H9 (cell line): ENCODE measurements around the gene CUEDC1. TPM values are rescaled to one million over a fixed set of nuclear protein-coding genes. Genes with fewer than 3 reads are reported as not detected.

Experiments
- DNase-seq: peaks from one replicate; pipeline ENCODE4 v3.0.0-alpha.2; 2017
- H2AFZ ChIP-seq: one replicate; pipeline ENCODE4 v1.6.1; 2013; ENCODE audit warnings: mild to moderate bottlenecking, low read length, control low read depth, moderate library complexity
- H2AK5ac ChIP-seq: 2 replicates; pipeline ENCODE4 v1.6.1; 2013; ENCODE audit warnings: low read length, control low read depth, mixed read lengths; ENCODE audit not compliant: insufficient read length
- H2BK120ac ChIP-seq: one replicate; pipeline ENCODE4 v1.6.1; 2013; ENCODE audit warnings: low read depth, mild to moderate bottlenecking, low read length, control low read depth, inconsistent platforms; ENCODE audit not compliant: poor library complexity, severe bottlenecking
- H2BK12ac ChIP-seq: 2 replicates; pipeline ENCODE4 v1.6.1; 2013; ENCODE audit warnings: low read length, control low read depth, mixed read lengths, low read depth; ENCODE audit not compliant: insufficient read length
- H2BK15ac ChIP-seq: 2 replicates; pipeline ENCODE4 v1.6.1; 2013; ENCODE audit warnings: low read depth, low read length, control low read depth
- H2BK20ac ChIP-seq: one replicate; pipeline ENCODE4 v1.6.1; 2013; ENCODE audit warnings: low read depth, mild to moderate bottlenecking, low read length, control low read depth, inconsistent platforms; ENCODE audit not compliant: poor library complexity, severe bottlenecking
- H2BK5ac ChIP-seq: 2 replicates; pipeline ENCODE4 v1.6.1; 2013; ENCODE audit warnings: low read length, control low read depth, mixed read lengths; ENCODE audit not compliant: insufficient read length
- H3K14ac ChIP-seq: 2 replicates; pipeline ENCODE4 v1.6.1; 2013; ENCODE audit warnings: low read length, control low read depth; ENCODE audit not compliant: insufficient read depth
- H3K18ac ChIP-seq: 2 replicates; pipeline ENCODE4 v1.6.1; 2013; ENCODE audit warnings: low read depth, mild to moderate bottlenecking, mixed read lengths, low read length, control low read depth; ENCODE audit not compliant: insufficient read length
- H3K23ac ChIP-seq: 2 replicates; pipeline ENCODE4 v1.6.1; 2013; ENCODE audit warnings: low read length, control low read depth, mixed read lengths, low read depth; ENCODE audit not compliant: insufficient read length
- H3K23me2 ChIP-seq: 2 replicates; pipeline ENCODE4 v1.6.1; 2013; ENCODE audit warnings: low read depth, mild to moderate bottlenecking, mixed read lengths, low read length, control low read depth; ENCODE audit not compliant: insufficient read length, poor library complexity, severe bottlenecking
- H3K27ac ChIP-seq: 2 replicates; pipeline ENCODE4 v1.5.1; 2013; ENCODE audit warnings: low read length, control low read depth, mixed read lengths, low read depth; ENCODE audit not compliant: insufficient read length
- H3K27me3 ChIP-seq: 2 replicates; pipeline ENCODE4 v1.6.1; 2013; ENCODE audit warnings: low read length, control low read depth, inconsistent platforms; ENCODE audit not compliant: insufficient read depth
- H3K4ac ChIP-seq: 2 replicates; pipeline ENCODE4 v1.6.1; 2013; ENCODE audit warnings: low read depth, mild to moderate bottlenecking, control low read depth, inconsistent platforms, low read length, moderate library complexity
- H3K4me1 ChIP-seq: 2 replicates; pipeline ENCODE4 v1.6.1; 2013; ENCODE audit warnings: low read length, control low read depth, inconsistent platforms; ENCODE audit not compliant: insufficient read depth
- H3K4me2 ChIP-seq: 2 replicates; pipeline ENCODE4 v1.6.1; 2013; ENCODE audit warnings: low read length, control low read depth, mixed read lengths; ENCODE audit not compliant: insufficient read length, insufficient read depth
- H3K56ac ChIP-seq: 2 replicates; pipeline ENCODE4 v1.6.1; 2013; ENCODE audit warnings: low read depth, mild to moderate bottlenecking, mixed read lengths, low read length, control low read depth; ENCODE audit not compliant: insufficient read length
- H3K79me1 ChIP-seq: 2 replicates; pipeline ENCODE4 v1.6.1; 2013; ENCODE audit warnings: low read depth, mild to moderate bottlenecking, moderate library complexity, low read length, control low read depth, inconsistent platforms; ENCODE audit not compliant: insufficient read depth, poor library complexity, severe bottlenecking
- H3K79me2 ChIP-seq: 2 replicates; pipeline ENCODE4 v1.6.1; 2013; ENCODE audit warnings: low read length, control low read depth, inconsistent platforms; ENCODE audit not compliant: insufficient read depth
- H3K9ac ChIP-seq: 2 replicates; pipeline ENCODE4 v1.6.1; 2013; ENCODE audit warnings: low read length, control low read depth, mixed read lengths; ENCODE audit not compliant: insufficient read length; ENCODE audit errors: extremely low read depth
- H3K9me3 ChIP-seq: one replicate; pipeline ENCODE4 v1.6.1; 2013; ENCODE audit warnings: low read depth, low read length, inconsistent platforms; ENCODE audit not compliant: control insufficient read depth
- H3T11ph ChIP-seq: one replicate; pipeline ENCODE4 v1.6.1; 2013; ENCODE audit warnings: mild to moderate bottlenecking, low read length, control low read depth, inconsistent platforms
- H4K20me1 ChIP-seq: one replicate; pipeline ENCODE4 v1.6.1; 2013; ENCODE audit not compliant: control insufficient read depth, insufficient read length, insufficient read depth
- H4K5ac ChIP-seq: 2 replicates; pipeline ENCODE4 v1.6.1; 2013; ENCODE audit warnings: low read depth, mild to moderate bottlenecking, mixed read lengths, low read length, control low read depth; ENCODE audit not compliant: insufficient read length
- H4K8ac ChIP-seq: replicated peaks from 2 replicates; pipeline ENCODE4 v1.6.1; 2013; ENCODE audit warnings: low read length, control low read depth, mixed read lengths, low read depth; ENCODE audit not compliant: insufficient read length
- H4K91ac ChIP-seq: 2 replicates; pipeline ENCODE4 v1.6.1; 2013; ENCODE audit warnings: low read depth, mild to moderate bottlenecking, moderate library complexity, mixed read lengths, low read length, control low read depth; ENCODE audit not compliant: insufficient read length
- H3K27ac Mint-ChIP-seq, 3 experiments: 2 replicates in 2 of 3; 3 replicates in 1 of 3; pipeline ENCODE4 v1.8.0; 2020 to 2021; ENCODE audit warnings: mixed read lengths in 3 of 3, mild to moderate bottlenecking in 1 of 3, moderate library complexity in 1 of 3
- H3K27me3 Mint-ChIP-seq: 2 replicates; pipeline ENCODE4 v1.8.0; 2021; ENCODE audit warnings: low read depth, mild to moderate bottlenecking, moderate library complexity, mixed read lengths
- H3K36me3 Mint-ChIP-seq, 3 experiments: 2 replicates in 2 of 3; 3 replicates in 1 of 3; pipeline ENCODE4 v1.8.0; 2020 to 2021; ENCODE audit warnings: low read depth in 3 of 3, mixed read lengths in 3 of 3; ENCODE audit not compliant: insufficient read depth in 1 of 3
- H3K4me1 Mint-ChIP-seq, 2 experiments: 2 replicates each; pipeline ENCODE4 v1.8.0; 2020; ENCODE audit warnings: mixed read lengths in 2 of 2
- H3K4me3 Mint-ChIP-seq, 2 experiments: 2 replicates in 1 of 2; 3 replicates in 1 of 2; pipeline ENCODE4 v1.8.0; 2020 to 2021; ENCODE audit warnings: mild to moderate bottlenecking in 2 of 2, mixed read lengths in 2 of 2, moderate library complexity in 1 of 2
- H3K9me3 Mint-ChIP-seq, 2 experiments: 2 replicates in 1 of 2; 3 replicates in 1 of 2; pipeline ENCODE4 v1.8.0; 2020; ENCODE audit warnings: mild to moderate bottlenecking in 2 of 2, mixed read lengths in 2 of 2, moderate library complexity in 1 of 2
- CTCF ChIP-seq: fragments of 200-600 bp; sonication (generic); conservative IDR thresholded peaks from 3 replicates; pipeline ENCODE4 v1.8.0; 2021; ENCODE audit warnings: antibody characterized with exemption, mild to moderate bottlenecking
- WGBS: extraction: QIAGEN DNeasy Blood & Tissue Kit; methylation state at CpG from one replicate; pipeline ENCODE4 v1.1.7; 2013; ENCODE audit warnings: missing lambda C conversion rate, low lambda C conversion rate, mixed read lengths; ENCODE audit not compliant: insufficient read length; ENCODE audit errors: extremely low coverage; 5-methylcytosine and 5-hydroxymethylcytosine counted together
- total RNA-seq: library from RNA; stranded (reverse); gene quantifications from 2 replicates; pipeline ENCODE4 v1.2.1, GENCODE V29; 2021

The CUEDC1 gene
- total RNA-seq, 1 experiment from 2014 or later: 7.3 TPM

- H2BK120ac ChIP-seq: no peak overlapping the region
- Mint-ChIP-seq H3K4me3 (no peak overlapping the region), H3K27me3 (peaks cover 25% of the 10 kb centered on the region), H3K4me1 (peaks cover 41 to 54% of the 10 kb centered on the region in 2 experiments), H3K27ac (peak overlapping the region in 2 of 3 experiments; percentile 32 to 53; a peak in 1 of 7 replicates), H3K36me3 (no peaks in the 10 kb centered on the region; a peak in 1 of 7 replicates), H3K9me3 (no peaks in the 10 kb centered on the region)
- H3K27ac ChIP-seq: no peak overlapping the region
- H3K56ac ChIP-seq: no peak overlapping the region
- H3K9me3 ChIP-seq: no peaks in the 10 kb centered on the region
- no peak overlapping the region for H4K91ac ChIP-seq
- H2BK5ac ChIP-seq: no peak overlapping the region
- H3K27me3 ChIP-seq: no peaks in the 10 kb centered on the region
- no peak for DNase-seq
- H3K79me1 ChIP-seq: no peaks in the 10 kb centered on the region
- H3K14ac ChIP-seq: no peak overlapping the region
- WGBS: no CpG with 5 or more reads among the region's 5 CpGs
- H4K8ac ChIP-seq: no peak overlapping the region
- H2AFZ ChIP-seq: no peak overlapping the region
- H3K18ac ChIP-seq: no peak overlapping the region
- no peaks in the 10 kb centered on the region for H3K23me2 ChIP-seq
- H3K4ac ChIP-seq: no peak overlapping the region
- no peaks in the 10 kb centered on the region for H3K79me2 ChIP-seq
- peaks cover 7% of the 10 kb centered on the region; the same call in 1 of the 2 replicates for H3K4me1 ChIP-seq
- H3T11ph ChIP-seq: no peak overlapping the region
- no peak overlapping the region for H3K23ac ChIP-seq
- no peak overlapping the region for H3K4me2 ChIP-seq
- H2BK20ac ChIP-seq: no peak overlapping the region
- no peak overlapping the region for H2BK12ac ChIP-seq
- TF ChIP-seq CTCF: no peak
- no peak overlapping the region for H3K9ac ChIP-seq
- H2BK15ac ChIP-seq: no peak overlapping the region
- no peaks in the 10 kb centered on the region for H4K20me1 ChIP-seq
- H2AK5ac ChIP-seq: no peak overlapping the region
- H4K5ac ChIP-seq: no peak overlapping the region
Observed at GRCh38 chr17:57919918-57920317, 35.3 kb downstream of the CUEDC1 start.
